ENCODE data around the gene AQP1.

Gene AQP1

DNA sequence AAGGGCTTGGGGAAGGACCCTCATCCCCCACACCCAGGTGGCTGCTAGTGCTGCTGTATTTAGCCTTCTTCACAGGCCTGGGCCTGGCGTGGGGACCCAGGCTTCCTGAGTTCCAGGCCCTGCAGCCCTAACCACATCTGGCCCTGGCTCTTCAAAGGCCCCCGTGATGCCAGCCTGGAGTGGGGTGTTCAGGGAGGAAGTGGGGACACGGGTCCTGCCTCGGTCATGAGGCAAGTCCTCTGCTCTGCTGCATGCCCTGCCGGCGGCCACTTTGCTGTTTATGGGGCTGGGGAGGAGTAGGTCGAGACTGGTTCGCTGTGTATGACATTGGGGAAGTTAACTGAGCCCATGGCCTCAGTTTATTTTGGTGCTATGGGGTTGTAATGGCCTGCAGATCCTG is 8.5 kb upstream of the AQP1 start:
- TF ChIP-seq, protein P1, sequence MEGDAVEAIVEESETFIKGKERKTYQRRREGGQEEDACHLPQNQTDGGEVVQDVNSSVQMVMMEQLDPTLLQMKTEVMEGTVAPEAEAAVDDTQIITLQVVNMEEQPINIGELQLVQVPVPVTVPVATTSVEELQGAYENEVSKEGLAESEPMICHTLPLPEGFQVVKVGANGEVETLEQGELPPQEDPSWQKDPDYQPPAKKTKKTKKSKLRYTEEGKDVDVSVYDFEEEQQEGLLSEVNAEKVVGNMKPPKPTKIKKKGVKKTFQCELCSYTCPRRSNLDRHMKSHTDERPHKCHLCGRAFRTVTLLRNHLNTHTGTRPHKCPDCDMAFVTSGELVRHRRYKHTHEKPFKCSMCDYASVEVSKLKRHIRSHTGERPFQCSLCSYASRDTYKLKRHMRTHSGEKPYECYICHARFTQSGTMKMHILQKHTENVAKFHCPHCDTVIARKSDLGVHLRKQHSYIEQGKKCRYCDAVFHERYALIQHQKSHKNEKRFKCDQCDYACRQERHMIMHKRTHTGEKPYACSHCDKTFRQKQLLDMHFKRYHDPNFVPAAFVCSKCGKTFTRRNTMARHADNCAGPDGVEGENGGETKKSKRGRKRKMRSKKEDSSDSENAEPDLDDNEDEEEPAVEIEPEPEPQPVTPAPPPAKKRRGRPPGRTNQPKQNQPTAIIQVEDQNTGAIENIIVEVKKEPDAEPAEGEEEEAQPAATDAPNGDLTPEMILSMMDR (IDR thresholded peaks at IDR 0.05), result no peak
- Mint-ChIP-seq H3K27ac (peak overlapping the region; percentile 39), H3K36me3 (ENCODE audit: low read depth) (no peaks in the 10 kb centered on the region), H3K4me1 (peaks cover 16% of the 10 kb centered on the region), H3K4me3 (no peak overlapping the region), H3K9me3 (no peaks in the 10 kb centered on the region), H3K27me3 (ENCODE audit: low read depth, poor library complexity) (no peaks in the 10 kb centered on the region)
- no peak for DNase-seq

DNA sequence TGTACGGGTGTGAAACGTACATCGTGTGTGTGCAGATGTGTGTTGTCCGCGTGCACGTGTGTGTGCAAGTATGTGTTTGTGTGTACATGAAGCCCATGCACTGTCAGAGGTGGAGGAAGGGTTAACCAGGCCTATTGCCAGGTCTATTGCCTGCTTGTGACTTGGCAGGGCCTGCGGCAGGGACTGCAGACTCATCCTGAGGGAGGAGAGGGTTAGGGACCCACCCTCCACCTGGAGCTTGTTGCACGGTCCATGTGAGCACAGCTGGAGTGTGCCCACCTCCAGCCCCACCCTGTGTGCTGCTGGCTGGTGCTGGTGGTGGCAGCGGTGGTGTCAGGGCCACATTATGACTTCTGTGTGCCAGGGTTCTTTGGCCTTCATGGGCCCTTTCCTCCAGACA is 7.1 kb upstream of the AQP1 start:
- Mint-ChIP-seq H3K9me3 (no peaks in the 10 kb centered on the region), H3K27me3 (ENCODE audit: low read depth, poor library complexity) (no peaks in the 10 kb centered on the region), H3K4me3 (no peak overlapping the region), H3K36me3 (ENCODE audit: low read depth) (no peaks in the 10 kb centered on the region), H3K27ac (no peak overlapping the region), H3K4me1 (peaks cover 16% of the 10 kb centered on the region)
- DNase-seq, result no peak
- TF ChIP-seq, protein P1 (IDR thresholded peaks at IDR 0.05), result no peak

DNA sequence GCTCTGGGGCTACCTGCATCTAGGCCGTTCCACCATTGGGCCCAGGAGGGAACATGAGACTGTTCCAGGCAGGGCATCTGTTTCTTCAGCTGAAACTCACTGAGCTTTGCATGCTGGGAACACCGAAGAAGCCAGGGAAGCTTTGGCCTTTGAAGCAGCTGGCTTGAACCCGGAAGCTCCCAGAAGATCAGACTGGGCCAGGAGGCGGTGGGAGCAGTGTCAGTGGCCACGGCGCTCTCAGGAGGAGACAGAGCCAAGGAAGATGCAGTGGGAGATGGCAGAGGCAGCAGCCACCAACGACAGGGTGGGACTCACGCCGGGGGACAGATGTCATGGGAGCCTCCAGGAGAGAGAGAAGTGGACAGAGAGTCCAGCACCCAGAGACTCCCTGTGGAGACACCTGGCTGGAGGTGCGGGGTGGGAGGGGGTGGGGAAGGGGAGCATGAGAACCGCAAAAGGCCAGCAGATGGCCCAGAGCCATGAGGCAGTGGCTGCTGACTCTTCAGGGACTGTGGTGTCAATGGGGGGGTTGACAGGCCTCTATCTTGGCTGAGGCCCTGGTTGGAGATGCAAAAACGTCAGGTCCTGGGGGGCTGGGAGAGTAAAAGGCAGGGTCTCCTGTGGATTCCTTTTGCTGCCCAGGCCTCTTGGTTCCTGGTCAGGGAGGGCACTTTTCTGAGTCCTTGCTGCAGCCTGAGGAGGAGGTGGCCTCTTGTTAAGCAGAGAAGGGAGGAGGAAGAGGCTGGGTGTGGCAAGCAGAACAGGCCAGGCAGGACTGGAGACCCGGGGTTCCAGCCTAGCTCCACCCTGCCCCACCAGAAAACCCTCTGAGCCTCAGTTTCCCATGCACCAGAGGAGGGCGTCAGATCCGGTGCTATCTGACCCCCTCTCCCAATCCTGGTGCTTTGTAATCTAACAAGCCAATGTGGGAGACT is 6.3 kb upstream of the AQP1 start:
- DNase-seq, result no peak
- no peaks in the 10 kb centered on the region for H3K36me3 Mint-ChIP-seq (ENCODE audit: low read depth)
- no peak overlapping the region for H3K4me3 Mint-ChIP-seq
- peaks cover 16% of the 10 kb centered on the region for H3K4me1 Mint-ChIP-seq
- TF ChIP-seq, protein P1 (IDR thresholded peaks at IDR 0.05), result no peak
- H3K27ac Mint-ChIP-seq, result no peak overlapping the region
- no peaks in the 10 kb centered on the region for H3K27me3 Mint-ChIP-seq (ENCODE audit: low read depth, poor library complexity)
- H3K9me3 Mint-ChIP-seq, result no peaks in the 10 kb centered on the region

DNA sequence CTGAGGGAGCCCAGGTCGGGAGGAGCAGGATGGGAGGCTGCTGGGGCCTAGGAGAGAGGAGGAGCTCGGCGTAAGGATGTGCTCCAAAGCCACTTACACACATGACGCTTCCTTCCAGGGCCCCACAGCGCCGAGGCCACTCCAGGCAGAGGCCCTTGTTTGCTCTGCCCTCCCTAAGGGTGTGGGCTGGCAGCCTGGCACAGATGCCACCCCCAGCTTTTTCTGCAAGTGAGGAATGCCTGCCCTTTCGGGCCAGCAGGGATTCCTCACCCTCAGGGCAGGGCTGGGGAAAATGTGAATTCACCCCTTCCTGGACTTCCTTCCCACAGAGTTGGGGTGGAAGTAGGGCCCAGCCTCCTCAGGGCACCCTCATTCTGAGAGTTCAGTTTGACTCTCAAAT is 5.6 kb upstream of the AQP1 start:
- DNase-seq, result no peak
- TF ChIP-seq, protein P1 (IDR thresholded peaks at IDR 0.05), result no peak
- Mint-ChIP-seq H3K4me3 (no peak overlapping the region), H3K4me1 (peaks cover 23% of the 10 kb centered on the region), H3K27me3 (ENCODE audit: low read depth, poor library complexity) (peaks cover 5% of the 10 kb centered on the region), H3K36me3 (ENCODE audit: low read depth) (no peaks in the 10 kb centered on the region), H3K9me3 (no peaks in the 10 kb centered on the region), H3K27ac (peak overlapping the region; percentile 64)

DNA sequence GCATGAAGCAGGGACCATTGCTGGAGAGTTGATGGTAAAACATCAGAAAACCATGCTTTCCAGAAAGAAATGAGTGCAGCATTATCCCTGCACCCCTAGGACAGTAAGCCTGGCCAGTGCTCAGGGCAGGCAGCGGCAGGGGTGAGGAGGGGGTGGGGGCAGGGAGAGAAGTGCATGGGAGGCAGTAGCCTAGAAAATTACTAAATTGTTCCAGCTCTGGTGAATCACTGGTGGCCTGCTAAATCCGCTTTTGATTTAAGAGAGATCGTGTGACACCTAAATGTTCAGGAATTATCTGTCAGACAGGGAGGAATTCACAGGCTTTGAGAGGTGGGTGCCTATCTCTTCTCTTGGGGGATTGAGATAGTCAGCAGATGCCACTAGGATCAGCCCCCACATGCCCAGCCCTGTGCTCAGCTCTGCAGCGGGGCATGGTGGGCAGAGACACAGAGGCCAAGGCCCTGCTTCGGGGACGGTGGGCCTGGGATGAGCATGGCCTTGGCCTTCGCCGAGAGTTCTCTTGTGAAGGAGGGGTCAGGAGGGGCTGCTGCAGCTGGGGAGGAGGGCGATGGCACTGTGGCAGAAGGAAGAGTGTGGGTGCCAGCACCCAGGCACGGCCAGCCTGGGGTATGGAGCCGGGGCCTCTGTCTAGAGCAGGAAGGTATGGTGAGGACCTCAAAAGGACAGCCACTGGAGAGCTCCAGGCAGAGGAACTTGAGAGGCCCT is 5.0 kb upstream of the AQP1 start:
- DNase-seq, result no peak
- Mint-ChIP-seq H3K27ac (peak overlapping the region; percentile 64), H3K4me1 (peaks cover 23% of the 10 kb centered on the region), H3K27me3 (ENCODE audit: low read depth, poor library complexity) (peaks cover 12% of the 10 kb centered on the region), H3K4me3 (no peak overlapping the region), H3K9me3 (no peaks in the 10 kb centered on the region), H3K36me3 (ENCODE audit: low read depth) (no peaks in the 10 kb centered on the region)
- TF ChIP-seq, protein P1 (IDR thresholded peaks at IDR 0.05), result no peak
